Stomach (tissue), 4 donors: Measurements from ENCODE around the gene SOX14.

Experiments
- CTCF ChIP-seq, 7 experiments: fragments of 450-650 bp in 4 of 7; fragments of 200-600 bp in 3 of 7; sonication (generic) in 3 of 7; IDR thresholded peaks; one replicate each; pipeline ENCODE4 v1.5.1; 2016 to 2019; ENCODE audit warnings: antibody characterized with exemption in 7 of 7, control low read depth in 2 of 7, mild to moderate bottlenecking in 1 of 7
- EP300 ChIP-seq: sonication (generic); formaldehyde crosslinking; IDR thresholded peaks from one replicate; pipeline ENCODE4 v1.6.1; 2017; ENCODE audit warnings: antibody characterized with exemption
- POLR2A ChIP-seq, 4 donors: fragments of 450-650 bp; IDR thresholded peaks; one replicate each; pipeline ENCODE4 v1.6.1; 2016; ENCODE audit warnings: antibody characterized with exemption in 4 of 4, control low read depth in 2 of 4, mild to moderate bottlenecking in 1 of 4, moderate library complexity in 1 of 4
- POLR2AphosphoS5 ChIP-seq, 3 donors: sonication (generic); formaldehyde crosslinking; IDR thresholded peaks; one replicate each; pipeline ENCODE4 v1.6.1; 2016; ENCODE audit warnings: antibody characterized with exemption in 3 of 3

GRCh38 chr3:137815251-137815650, 51.1 kb downstream of the SOX14 start:
- no peak for TF ChIP-seq POLR2A (IDR thresholded peaks at IDR 0.05)
- no peak for TF ChIP-seq CTCF (IDR thresholded peaks at IDR 0.05)
- no peak for TF ChIP-seq EP300
- TF ChIP-seq POLR2AphosphoS5 (IDR thresholded peaks at IDR 0.05) = no peak
